NCI-H2029 treated with DMSO at 0.1 percent for 48 hours (cell line): Measurements from ENCODE around the gene CFAP44.
"Not testable (repeated sequence)": the region's sequence is repeated elsewhere in the genome, so short reads cannot be mapped to it uniquely, and the experiment has no call there.

Experiments
- DNase-seq: peaks from one replicate; lab custom pipeline; 2025; lab: John Stamatoyannopoulos, UW

CFAP44 gene

DNA sequence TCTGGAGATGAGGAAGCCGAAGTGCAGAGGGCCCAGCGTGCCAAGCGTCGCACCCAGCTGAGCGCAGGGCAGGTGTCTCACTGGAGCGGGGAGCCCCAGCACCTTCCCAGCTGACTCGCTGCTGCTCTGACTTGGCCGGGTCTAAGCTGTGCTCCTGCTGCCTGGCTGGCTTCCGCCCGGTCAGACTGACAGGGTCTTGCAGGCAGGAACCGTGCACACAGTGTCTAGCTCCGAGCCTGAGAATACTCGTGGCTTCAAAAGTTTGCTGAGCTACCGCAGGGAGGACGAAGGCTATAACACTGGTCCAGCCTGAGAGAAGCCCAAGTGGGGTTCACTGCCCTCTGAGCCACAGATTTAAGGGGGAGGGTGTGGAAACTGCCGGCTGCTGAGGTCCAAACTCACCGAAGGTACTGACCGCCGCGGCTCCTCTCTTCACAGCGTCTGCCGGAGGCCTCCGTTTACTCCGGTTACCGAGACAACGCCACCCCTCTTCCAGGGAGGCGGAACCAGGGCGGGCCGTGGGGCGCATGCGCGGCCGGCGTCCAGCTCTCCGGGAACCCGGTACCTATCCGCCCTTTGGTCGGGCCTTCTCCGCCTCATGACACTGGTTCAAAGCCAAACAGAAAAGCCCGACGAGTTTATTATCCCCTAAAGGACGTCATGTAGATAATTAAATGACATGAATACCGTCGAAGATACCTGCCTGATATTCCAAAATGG lies at the start of gene CFAP44:
Gene CFAP44 (minus strand): TSS at position 443 of the 720 bp plus-strand sequence. CDS start 7,829 bp downstream, outside the sequence.
- DNase-seq: peak; percentile 34

DNA sequence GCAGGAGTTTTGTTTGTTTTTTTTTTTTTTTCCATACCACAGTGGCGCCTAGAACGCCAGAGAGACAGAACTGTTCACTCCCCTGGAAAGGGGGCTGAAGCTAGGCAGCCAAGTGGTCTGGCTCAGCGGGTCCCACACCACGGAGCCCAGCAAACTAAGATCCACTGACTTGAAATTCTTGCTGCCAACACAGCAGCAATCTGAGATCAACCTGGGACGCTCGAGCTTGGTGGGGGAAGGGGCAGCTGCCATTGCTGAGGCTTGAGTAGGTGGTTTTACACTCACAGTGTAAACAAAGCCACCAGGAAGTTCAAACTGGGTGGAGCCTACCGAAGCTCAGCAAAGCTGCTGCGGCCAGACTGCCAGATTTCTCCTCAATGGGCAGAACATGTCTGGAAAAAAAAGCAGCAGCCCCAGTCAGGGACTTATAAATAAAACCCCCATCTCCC lies 43.9 kb upstream of the CFAP44 start:
- DNase-seq: no peak

DNA sequence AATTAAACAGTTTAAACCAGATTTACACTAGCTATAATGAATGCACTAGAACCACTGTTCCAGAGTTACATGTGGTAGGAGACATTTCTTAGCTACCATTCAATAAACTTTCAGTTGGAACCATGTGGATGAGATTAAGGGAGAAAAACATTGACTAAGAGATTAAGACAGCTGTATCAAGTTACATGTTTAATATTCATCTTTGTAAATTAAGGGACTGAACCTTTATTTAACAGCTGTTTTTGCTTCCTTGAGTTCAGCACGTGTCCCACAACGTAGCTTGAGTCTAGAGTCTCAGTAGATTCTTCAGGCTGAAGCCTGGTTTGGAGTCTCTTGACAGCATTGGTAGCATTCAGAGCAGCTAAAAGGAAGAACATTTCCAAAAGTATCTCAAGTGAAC lies 27.2 kb upstream of the CFAP44 start:
- no peak for DNase-seq

DNA sequence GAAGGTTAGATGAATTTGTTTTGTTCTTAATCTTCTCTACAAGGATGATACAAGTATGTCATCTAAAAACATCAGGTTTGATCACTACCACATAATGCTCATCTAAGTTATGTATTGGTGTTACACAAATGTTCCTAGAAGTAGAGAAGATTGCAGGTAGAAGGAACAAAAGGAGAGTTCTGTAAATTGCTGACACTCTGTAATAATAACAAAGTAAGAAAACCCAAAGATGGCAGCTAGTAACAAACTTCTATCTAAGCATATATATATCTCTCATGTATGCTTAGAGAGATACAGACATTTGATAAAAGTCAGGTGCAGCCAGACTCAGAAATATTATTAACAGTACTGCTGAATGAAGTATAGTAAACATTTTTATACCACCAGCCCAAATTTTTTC lies 20.2 kb upstream of the CFAP44 start:
- DNase-seq: no peak

- DNase-seq: not testable (repeated sequence)
These were observed 17.3 kb upstream of the CFAP44 start for GRCh38 chr3:113458554-113458953.

GRCh38 chr3:113455446-113455845 lies 14.2 kb upstream of the CFAP44 start:
- DNase-seq: no peak

- no peak for DNase-seq
These were observed 13.3 kb upstream of the CFAP44 start for GRCh38 chr3:113454630-113455029.

- DNase-seq: no peak
These were observed 12.8 kb upstream of the CFAP44 start for GRCh38 chr3:113454057-113454456.

GRCh38 chr3:113450911-113451310 lies 9.6 kb upstream of the CFAP44 start:
- no peak for DNase-seq

GRCh38 chr3:113439606-113440005 lies 1.7 kb downstream of the CFAP44 start:
- no peak for DNase-seq

DNA sequence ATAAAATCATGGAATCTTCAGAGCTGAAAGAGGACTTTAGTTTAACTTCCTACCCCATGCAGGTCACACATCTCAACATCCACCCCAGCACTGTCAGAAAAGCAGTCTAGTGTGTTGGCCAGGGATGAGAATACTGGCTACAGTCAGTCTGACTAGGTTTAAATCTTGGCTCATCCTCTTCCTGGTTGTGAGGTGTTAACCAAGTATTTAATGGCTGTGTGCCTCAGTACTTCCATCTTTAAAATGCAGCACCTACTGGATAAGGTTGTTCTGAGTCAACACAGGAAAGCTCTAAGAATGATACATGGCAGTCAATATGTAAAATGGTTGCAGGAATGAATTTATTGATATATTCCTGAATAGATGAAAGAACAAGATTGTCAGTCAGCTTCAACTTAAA lies 3.1 kb downstream of the CFAP44 start:
- no peak for DNase-seq

DNA sequence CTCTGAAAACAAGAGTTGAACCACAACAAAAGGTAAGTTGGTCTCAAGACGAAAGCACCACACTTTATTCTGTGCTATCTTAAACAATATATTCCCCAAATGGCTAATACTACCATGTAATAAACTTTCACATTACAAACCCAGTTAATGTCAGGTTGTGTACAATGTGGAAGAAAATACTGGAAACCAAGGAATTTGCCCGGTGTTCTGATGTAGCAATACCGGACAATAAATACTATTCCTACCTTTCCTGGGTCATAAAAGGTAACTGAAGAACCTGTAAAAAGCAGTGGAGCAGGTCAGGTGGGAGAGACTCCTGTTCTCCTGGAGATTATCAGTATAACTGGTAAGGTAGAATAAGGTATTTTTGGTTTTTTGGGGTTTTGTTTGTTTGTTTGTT lies 3.9 kb downstream of the CFAP44 start:
- DNase-seq: no peak

GRCh38 chr3:113436809-113437208 lies 4.5 kb downstream of the CFAP44 start:
- no peak for DNase-seq

DNA sequence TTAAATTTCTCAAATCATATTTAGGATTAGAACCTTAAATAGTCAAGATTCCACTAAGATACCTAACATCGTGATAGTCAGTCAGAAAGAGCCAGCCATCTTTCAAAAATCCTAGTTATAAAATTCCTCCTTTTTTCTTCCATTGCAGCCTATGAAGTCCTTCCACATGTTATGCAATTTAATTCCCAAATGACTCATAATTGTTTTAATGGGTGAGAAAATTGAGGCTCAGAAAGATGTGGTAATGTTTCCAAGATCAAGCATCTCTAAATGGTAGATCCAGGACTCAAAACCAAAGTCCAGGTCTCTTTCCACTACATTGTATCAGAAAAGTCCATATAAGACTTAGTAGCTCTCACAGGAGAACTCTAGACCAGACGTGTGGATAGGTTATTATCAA lies 9.5 kb downstream of the CFAP44 start:
- DNase-seq: no peak

DNA sequence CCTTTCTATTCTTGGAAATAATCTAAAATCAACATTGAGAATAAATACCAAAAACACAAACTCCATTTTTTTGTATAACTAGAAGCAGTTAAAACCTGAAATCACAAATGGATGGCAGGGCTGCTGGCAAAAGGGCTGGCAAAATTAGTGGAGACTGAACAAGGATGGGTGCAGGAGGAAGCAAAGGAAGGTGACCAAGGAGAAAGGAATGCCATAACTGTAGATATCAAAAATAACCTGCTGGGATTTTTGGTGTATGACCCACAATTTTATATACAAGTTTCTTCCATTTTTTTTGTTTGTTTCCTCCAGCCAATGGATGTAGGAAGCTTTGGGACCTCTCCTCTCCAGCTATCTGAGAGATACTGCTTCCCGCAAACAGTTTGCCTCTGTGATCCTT lies 12.7 kb downstream of the CFAP44 start:
- DNase-seq: no peak

DNA sequence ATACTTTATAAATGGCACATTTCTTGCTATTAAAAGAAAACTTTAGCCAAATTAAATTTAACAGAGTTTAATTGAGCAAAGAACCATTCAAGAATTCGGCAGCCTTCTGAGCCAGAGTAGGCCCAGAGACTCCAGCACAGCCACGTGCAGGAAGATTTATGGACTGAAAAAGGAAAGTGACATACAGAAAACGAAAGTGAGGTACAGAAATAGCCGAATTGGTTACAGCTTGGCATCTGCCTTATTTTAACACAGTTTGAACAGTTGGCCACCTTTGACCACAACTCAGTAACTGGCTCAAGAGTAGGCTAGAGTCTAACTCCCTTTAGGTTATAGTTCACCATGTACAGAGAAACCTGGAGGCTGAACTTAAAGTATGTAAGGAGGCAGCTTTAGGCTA lies 17.6 kb downstream of the CFAP44 start:
- no peak for DNase-seq

DNA sequence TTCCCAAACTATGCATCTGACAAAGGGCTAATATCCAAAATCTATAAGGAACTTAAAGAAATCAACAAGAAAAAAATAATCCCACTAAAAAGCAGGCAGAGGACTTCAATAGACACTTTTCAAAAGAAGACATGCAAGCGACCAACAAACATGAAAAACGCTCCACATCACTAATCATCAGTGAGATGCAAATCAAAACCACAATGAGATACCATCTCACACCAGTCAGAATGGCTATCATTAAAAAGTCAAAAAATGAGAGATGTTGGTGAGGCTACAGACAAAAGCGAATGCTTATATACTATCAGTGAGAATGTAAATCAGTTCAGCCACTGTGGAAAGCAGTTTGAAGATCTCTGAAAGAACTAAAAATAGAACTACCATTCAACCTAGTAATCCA lies 20.2 kb downstream of the CFAP44 start:
- DNase-seq: no peak

GRCh38 chr3:113409676-113410075 lies 31.6 kb downstream of the CFAP44 start:
- DNase-seq: no peak

- no peak for DNase-seq
These were observed 36.1 kb downstream of the CFAP44 start for GRCh38 chr3:113405180-113405579.

DNA sequence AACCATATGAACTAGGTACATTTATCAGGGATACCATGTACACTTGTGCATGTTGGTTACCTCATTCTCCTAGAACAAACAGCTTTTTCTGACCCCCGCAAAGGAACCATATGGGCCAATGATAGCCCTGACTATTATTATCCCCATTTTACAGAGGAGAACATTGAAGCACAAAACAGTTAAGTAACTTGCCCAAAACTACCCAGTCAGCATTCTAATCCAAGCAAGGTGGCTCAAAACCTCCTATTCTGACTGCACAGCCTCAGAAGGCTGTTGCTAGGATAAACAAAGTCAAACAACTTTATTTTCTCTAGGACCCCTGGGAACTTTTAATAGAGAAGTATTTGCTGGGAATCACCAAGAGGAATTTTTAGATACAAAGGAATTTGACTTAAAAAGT lies 36.7 kb downstream of the CFAP44 start:
- no peak for DNase-seq
